Measurements from ENCODE around the gene TMEM101.

DNA sequence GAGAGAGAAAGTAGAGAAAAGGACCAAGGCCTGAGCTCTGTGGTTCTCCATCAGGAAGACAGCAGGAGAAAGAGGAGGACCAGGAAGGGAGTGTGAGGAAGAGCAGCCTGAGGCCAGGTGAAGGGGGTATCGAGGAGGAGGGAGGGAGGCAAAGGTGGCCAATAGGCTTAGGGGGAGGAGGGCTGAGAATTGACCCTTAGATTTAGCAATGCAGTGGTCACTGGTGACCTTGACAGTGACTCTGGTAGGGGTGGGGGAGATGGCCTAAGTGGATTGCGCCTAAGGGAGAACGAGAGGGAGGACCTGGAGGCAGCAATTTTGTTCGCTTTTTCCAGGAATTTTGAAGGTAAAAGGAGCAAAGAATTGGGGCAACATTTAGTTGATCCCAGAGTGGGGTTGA, 15.7 kb downstream of the TMEM101 start:
- no peak for TF ChIP-seq CTCF (IDR thresholded peaks at IDR 0.05)
- TF ChIP-seq POLR2A (IDR thresholded peaks at IDR 0.05): no peak
